DMS79 treated with DMSO at 0.1 percent for 48 hours (cell line): ENCODE results near the gene DLGAP4.
"Not testable (repeated sequence)": the region's sequence is repeated elsewhere in the genome, so short reads cannot be mapped to it uniquely, and the experiment has no call there.

Experiments used
- DNase-seq: peaks from one replicate; lab custom pipeline; 2025; lab: John Stamatoyannopoulos, UW

Gene DLGAP4

GRCh38 chr20:36379914-36380313 lies 73.8 kb downstream of the DLGAP4 start:
- DNase-seq = not testable (repeated sequence)

- no peak for DNase-seq
These were observed 78.0 kb downstream of the DLGAP4 start for GRCh38 chr20:36384022-36384619.

- no peak for DNase-seq
These were observed 79.4 kb downstream of the DLGAP4 start for GRCh38 chr20:36385503-36385902.

GRCh38 chr20:36386236-36386635 lies 80.1 kb downstream of the DLGAP4 start:
- DNase-seq = no peak

GRCh38 chr20:36390269-36390668 lies 84.1 kb downstream of the DLGAP4 start:
- no peak for DNase-seq

GRCh38 chr20:36390719-36391415 lies 84.7 kb downstream of the DLGAP4 start:
- DNase-seq = no peak

GRCh38 chr20:36391456-36391855 lies 85.3 kb downstream of the DLGAP4 start:
- DNase-seq = no peak

- no peak for DNase-seq
These were observed 85.8 kb downstream of the DLGAP4 start for GRCh38 chr20:36391955-36392354.

- DNase-seq = no peak
These were observed 86.8 kb downstream of the DLGAP4 start for GRCh38 chr20:36392989-36393388.

- DNase-seq = no peak
These were observed 88.3 kb downstream of the DLGAP4 start for GRCh38 chr20:36394340-36394965.

- no peak for DNase-seq
These were observed 90.2 kb downstream of the DLGAP4 start for GRCh38 chr20:36396340-36396739.

- DNase-seq = no peak
These were observed 90.9 kb downstream of the DLGAP4 start for GRCh38 chr20:36396847-36397630.

- DNase-seq = no peak
These were observed 92.4 kb downstream of the DLGAP4 start for GRCh38 chr20:36398515-36398914.

- DNase-seq = no peak
These were observed 93.2 kb downstream of the DLGAP4 start for GRCh38 chr20:36399147-36399968.

- DNase-seq = no peak
These were observed 93.9 kb downstream of the DLGAP4 start for GRCh38 chr20:36399969-36400545.

GRCh38 chr20:36400909-36401735 lies 95.0 kb downstream of the DLGAP4 start:
- DNase-seq = peak; percentile 3

- DNase-seq = no peak
These were observed 96.6 kb downstream of the DLGAP4 start for GRCh38 chr20:36402708-36403107.

- DNase-seq = no peak
These were observed 98.4 kb downstream of the DLGAP4 start for GRCh38 chr20:36404435-36404978.

GRCh38 chr20:36405255-36405654 lies 99.1 kb downstream of the DLGAP4 start:
- no peak for DNase-seq

GRCh38 chr20:36407199-36407733 lies 101.1 kb downstream of the DLGAP4 start:
- no peak for DNase-seq
